Stimulated activated CD4-positive, alpha-beta T cell treated with anti-CD3 and anti-CD28 coated beads, Interleukin-1b, Interleukin-23, amount 100 ng/mL, for 24 hours (primary cell): ENCODE results near the gene SMIM10.
"Not testable (repeated sequence)": the region's sequence is repeated elsewhere in the genome, so short reads cannot be mapped to it uniquely, and the experiment has no call there.

ENCODE experiments used
- DNase-seq, 4 experiments: peaks; one replicate each; pipeline ENCODE4 v3.0.0-alpha.2; 2020; ENCODE audit warnings: low read depth in 4 of 4, low spot score in 1 of 4

Gene SMIM10

DNA sequence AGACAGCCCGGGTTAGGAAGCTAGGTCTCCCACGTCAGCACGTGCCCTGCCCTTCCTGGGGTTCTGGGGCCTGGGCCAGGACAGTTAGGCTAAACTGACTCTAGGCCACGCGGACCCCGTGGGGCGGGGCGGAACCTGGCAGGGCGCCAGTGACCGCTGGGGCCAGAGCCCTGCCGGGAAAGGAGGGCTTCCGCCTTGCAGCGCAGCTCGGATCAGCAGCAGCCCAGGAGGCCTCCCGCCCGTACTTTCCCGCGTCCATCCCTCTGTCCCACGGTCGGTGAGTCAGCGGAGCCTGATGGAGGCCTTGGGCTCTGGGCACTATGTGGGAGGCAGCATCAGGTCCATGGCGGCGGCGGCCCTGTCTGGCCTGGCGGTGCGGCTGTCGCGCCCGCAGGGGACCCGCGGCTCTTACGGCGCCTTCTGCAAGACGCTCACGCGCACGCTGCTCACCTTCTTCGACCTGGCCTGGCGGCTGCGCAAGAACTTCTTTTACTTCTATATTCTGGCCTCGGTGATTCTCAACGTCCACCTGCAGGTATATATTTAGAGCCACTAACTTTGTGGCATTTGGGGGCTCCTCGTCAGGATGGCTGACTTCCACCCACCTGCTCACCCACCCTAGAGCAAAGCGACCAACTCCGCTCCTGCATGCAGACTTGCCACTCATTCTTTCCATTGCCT lies at the start of gene SMIM10:
TSS of gene SMIM10 (plus strand) at position 191 of the 681 bp plus-strand sequence. CDS start at position 296, 105 bp downstream.
- DNase-seq, result peak in 2 of 4 experiments; percentile 6 to 8

DNA sequence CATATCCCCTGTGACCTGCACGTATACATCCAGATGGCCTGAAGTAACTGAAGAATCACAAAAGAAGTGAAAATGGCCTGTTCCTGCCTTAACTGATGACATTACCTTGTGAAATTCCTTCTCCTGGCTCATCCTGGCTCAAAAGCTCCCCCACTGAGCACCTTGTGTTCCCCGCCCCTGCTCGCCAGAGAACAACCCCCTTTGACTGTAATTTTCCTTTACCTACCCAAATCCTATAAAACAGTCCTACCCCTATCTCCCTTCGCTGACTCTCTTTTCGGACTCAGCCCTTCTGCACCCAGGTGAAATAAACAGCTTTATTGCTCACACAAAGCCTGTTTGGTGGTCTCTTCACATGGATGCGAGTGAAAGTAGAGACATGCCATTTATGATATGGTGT lies 44.4 kb upstream of the SMIM10 start:
- not testable (repeated sequence) for DNase-seq

DNA sequence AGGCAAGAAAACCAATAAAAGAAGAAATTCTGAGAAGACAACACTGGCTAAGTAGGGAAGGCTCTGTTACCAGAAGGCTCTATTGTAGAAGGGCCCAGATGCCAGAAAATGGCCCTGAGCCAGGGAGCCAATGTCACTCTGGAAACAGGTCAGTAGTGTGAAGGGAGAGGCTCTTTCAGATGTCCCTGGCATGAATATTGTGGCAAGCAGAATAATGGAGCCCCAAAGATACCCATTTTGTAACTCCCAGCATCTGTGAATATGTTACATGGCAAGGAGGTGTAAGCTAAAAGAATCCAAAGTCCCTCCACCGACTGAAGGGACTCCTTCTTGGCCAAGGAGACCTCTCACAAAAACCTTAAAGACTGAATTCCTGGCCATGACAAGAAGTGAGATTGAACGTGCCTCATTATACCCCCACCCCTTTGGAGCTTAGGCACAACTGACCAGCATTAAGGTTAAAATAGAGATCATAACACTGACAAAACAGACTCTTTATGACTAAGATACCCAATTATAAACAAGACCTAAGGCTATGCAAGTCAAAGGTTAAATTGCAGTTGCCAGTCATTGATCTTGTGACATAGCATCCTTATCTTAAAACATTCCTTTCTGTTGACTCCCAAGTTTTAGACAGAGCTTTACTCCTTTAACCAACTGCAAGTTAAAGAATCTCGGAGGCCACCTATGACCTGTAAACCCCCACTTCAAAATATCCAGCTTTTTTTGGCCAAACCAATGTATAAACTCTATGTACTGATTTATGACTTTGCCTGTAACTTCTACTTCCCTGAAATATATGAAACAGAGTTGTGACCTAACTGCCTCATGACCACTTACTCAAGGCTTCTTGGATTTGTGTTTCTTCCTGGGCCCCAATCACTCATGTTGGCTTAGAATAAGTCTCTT lies 42.2 kb upstream of the SMIM10 start:
- DNase-seq, result no peak

DNA sequence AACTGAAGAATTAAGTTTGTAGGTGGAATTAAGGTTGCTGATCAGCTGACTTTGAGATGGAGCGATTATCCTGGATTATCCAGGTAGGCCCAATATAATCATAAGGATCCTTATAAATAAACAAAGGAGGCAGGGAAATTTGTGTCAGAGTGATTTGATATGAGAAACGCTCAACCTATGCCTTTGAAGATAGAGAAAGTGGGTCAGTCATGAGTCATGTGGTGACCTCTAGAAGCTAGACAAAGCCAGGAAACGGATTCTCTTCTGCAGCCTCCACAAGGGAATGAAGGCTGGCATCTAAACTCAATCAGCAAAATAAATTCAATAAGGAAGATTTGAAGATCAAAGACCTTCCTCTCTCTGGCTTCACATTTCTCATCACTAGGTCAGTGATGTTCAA lies 41.5 kb upstream of the SMIM10 start:
- DNase-seq, result no peak

DNA sequence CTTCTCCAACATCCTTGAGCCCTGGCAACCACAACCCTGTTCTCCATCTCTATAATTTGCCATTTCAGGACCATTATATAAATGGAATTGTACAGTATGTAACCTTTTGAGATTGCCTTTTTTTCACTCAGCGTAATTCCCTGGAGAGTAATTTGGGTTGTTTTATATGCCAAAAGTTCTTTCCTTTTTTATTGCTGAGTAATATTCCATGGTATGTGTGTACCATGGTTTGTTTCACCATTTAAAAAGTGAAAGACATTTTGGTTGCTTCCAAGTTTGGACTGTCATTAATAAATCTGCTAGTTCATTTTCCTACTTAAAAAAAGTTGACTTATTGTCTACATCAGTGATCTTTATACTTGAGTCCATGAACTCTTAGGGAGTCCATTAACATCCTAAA lies 33.0 kb upstream of the SMIM10 start:
- no peak for DNase-seq

- DNase-seq, result not testable (repeated sequence)
Measured at GRCh38 chrX:134960366-134960765, 30.4 kb upstream of the SMIM10 start.

DNA sequence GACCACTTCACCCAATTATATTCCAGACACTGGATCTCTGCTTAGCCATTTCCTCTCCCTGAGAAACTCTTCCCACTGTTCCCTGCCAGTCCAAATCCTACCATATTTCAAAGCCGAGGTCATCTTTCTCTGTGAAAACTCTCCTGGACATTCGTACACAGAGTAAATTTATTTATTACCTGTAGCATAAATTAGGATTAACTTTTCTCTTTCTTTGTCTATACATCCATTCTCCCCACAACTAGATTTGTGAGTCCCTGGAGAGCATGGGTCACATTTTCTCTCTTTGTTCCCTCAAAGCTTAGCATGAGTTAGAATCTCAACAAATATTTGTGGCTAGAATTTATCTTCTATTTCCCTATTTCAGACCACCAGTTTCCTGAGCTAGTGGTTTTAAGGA lies 27.8 kb upstream of the SMIM10 start:
- DNase-seq, result no peak

GRCh38 chrX:134969726-134970125 lies 21.1 kb upstream of the SMIM10 start:
- DNase-seq, result no peak

GRCh38 chrX:134971926-134972325 lies 18.9 kb upstream of the SMIM10 start:
- no peak for DNase-seq

DNA sequence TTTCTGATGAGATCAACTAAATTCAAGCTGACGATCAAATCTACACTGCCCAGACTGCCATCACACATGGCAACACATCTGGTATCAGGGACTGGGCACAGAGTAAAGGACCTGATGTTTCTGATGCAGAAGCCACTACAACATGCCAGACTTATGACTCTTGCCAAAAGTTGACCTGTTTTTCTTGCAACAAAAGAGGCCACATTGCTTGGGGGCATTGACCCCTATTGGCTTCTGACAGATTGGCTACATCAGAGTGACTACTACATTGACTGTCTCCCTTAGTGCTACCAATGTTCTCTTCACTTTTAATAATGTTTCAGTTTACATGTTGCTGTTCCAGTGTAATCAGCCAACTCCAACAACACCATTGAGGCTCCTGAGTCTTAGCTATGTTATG lies 15.3 kb upstream of the SMIM10 start:
- no peak for DNase-seq

- no peak for DNase-seq
Measured at GRCh38 chrX:134981910-134982309, 8.9 kb upstream of the SMIM10 start.

DNA sequence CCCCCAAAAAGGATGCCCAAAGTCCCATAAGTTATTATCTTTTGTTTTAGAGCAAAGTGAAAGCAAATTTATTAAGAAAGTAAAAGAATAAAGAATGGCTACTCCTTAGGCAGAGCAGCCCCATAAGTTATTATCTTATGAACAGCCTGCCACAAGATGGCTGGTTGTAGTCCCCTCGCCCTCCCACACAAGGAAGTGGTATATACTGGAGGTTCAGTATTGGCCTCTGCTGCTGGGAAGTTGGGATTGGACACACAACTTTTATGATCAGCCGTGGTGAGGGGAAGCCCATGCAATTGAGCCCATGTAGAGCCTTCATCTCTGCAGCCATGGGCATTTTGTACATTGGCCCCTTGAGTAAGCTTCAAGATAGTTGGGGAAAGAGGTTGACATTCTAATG lies 8.0 kb upstream of the SMIM10 start:
- no peak for DNase-seq

- no peak for DNase-seq
Measured at GRCh38 chrX:134985479-134985878, 5.3 kb upstream of the SMIM10 start.

- no peak for DNase-seq
Measured at GRCh38 chrX:134990475-134990800, 353 bp upstream of the SMIM10 start.

GRCh38 chrX:134997646-134998045 lies 6.9 kb downstream of the SMIM10 start:
- no peak for DNase-seq

- no peak for DNase-seq
Measured at GRCh38 chrX:134998246-134998645, 7.5 kb downstream of the SMIM10 start.

DNA sequence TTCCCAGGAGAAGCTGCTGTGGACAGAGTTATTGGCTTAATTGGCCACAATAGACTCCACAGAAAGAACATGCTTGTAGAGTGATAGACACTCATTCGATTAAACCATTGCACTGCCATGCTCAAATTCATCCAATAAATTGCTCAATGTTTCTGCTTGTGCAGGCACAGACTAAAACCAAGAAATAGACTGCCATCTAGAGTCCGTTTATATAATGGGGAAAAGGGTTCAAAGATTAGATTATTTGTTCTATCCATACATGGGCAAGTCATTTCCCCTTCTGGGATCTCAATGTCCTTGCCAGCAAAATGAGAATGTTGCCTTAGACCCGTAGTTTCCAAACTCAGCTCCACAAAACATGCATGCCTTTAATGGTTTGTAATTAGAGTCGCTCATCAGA lies 8.7 kb downstream of the SMIM10 start:
- no peak for DNase-seq

GRCh38 chrX:135000516-135000915 lies 9.7 kb downstream of the SMIM10 start:
- DNase-seq, result no peak

DNA sequence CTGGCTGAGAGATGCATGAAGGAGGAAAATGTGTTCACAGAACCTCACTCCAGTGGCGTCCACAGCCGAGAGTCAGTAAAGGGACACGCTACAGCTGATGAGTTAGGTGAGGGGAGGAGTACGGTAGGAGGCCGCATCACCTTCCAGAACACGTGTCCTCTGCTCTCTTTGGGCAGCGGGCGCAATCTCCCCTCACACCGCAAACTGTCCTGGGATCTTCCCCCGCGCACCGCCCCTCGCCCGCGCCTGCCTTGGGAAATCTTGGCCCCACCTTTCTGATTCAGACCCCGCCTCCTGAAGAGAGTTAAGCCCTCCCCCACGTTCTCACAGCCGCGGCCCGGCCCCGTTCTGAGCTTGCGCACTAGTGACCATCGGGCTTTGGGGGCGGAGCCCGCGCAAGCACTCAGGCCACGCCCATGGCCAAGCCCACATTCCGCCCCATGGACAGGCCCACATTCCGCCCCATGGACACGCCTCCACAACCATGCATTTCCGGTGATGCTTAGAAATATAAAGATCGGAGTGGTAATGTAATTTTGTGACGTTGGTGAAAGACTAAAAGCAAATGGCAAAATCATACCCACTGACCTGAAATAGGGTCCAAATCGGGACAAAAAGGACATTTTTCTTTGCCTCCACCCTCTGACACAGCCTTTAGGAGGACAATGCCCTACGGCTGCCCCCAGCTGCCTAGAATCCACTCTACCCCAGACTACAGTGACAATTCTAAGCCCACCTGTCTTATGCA lies 13.3 kb downstream of the SMIM10 start:
- peak; percentile 67 to 82 (median 74) for DNase-seq

DNA sequence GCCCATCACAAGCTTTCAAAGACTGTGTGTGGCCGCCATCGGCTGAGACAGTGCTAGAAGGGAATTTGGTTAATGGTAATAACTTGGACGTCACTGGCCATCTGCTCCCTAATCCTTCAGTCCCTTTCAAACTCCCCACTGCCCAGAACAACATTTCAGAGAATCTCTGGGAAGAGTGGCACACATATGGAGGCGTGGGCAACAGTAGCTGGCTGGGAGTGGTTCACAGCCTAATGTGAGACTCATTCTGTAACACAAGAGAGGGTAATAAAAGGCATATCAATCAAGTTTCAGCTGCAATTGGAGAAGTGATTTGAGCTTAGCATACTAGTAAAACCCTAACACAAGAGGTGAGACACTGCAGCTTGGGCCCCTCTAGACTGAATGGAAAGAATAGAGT lies 15.4 kb downstream of the SMIM10 start:
- DNase-seq, result no peak

GRCh38 chrX:135009057-135009610 lies 18.3 kb downstream of the SMIM10 start:
- DNase-seq, result no peak

DNA sequence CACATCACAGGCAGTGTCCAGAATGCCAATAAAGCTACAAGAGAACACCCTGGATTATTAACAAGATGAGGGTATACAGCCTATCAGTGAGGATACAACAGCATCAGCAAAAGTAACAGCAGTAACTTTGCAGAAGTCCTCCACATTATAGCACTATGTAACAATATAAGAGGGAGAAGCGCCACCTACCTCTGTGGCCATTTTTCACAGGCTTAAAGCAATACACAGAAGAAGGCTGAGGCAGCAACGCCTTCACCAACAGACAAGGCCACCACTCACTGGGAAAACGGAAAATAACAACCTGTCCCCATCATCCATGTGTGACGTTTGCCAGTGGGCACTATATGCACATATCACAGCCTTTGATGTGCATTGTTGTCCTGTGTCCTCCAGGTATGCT lies 19.0 kb downstream of the SMIM10 start:
- no peak for DNase-seq
